HG03045 (cell line): Measurements from ENCODE around the gene ATP11A.

ENCODE experiments used
- ATAC-seq: cut with Tn5 transposase; IDR thresholded peaks from one replicate; pipeline ENCODE4 v1.9.1; 2021; ENCODE audit warnings: mild to moderate bottlenecking, moderate library complexity; ENCODE audit not compliant: unreplicated experiment

Gene ATP11A

GRCh38 chr13:112721198-112722104 lies 31.6 kb downstream of the ATP11A start:
- no peak for ATAC-seq

GRCh38 chr13:112722433-112723263 lies 32.8 kb downstream of the ATP11A start:
- ATAC-seq = no peak

GRCh38 chr13:112723771-112724170 lies 33.9 kb downstream of the ATP11A start:
- ATAC-seq = no peak

- ATAC-seq = no peak
Measured at GRCh38 chr13:112724788-112725345, 35.0 kb downstream of the ATP11A start.

GRCh38 chr13:112725346-112726015 lies 35.6 kb downstream of the ATP11A start:
- ATAC-seq = no peak

- no peak for ATAC-seq
Measured at GRCh38 chr13:112726016-112726767, 36.4 kb downstream of the ATP11A start.

- no peak for ATAC-seq
Measured at GRCh38 chr13:112727581-112727980, 37.7 kb downstream of the ATP11A start.

- no peak for ATAC-seq
Measured at GRCh38 chr13:112728375-112729126, 38.7 kb downstream of the ATP11A start.

GRCh38 chr13:112729408-112729807 lies 39.6 kb downstream of the ATP11A start:
- ATAC-seq = no peak

GRCh38 chr13:112730157-112730671 lies 40.4 kb downstream of the ATP11A start:
- no peak for ATAC-seq

- no peak for ATAC-seq
Measured at GRCh38 chr13:112731667-112732616, 42.1 kb downstream of the ATP11A start.

- ATAC-seq = no peak
Measured at GRCh38 chr13:112732679-112733078, 42.8 kb downstream of the ATP11A start.

- no peak for ATAC-seq
Measured at GRCh38 chr13:112733112-112733511, 43.3 kb downstream of the ATP11A start.

- no peak for ATAC-seq
Measured at GRCh38 chr13:112733661-112734379, 44.0 kb downstream of the ATP11A start.

GRCh38 chr13:112734696-112735547 lies 45.1 kb downstream of the ATP11A start:
- no peak for ATAC-seq

GRCh38 chr13:112735791-112736190 lies 46.0 kb downstream of the ATP11A start:
- no peak for ATAC-seq

- ATAC-seq = no peak
Measured at GRCh38 chr13:112737294-112737693, 47.5 kb downstream of the ATP11A start.
